HG03565 (cell line): ENCODE results near the gene SHB.
"Not testable (repeated sequence)": the region's sequence is repeated elsewhere in the genome, so short reads cannot be mapped to it uniquely, and the experiment has no call there.

Experiments used
- ATAC-seq: cut with Tn5 transposase; IDR thresholded peaks from one replicate; pipeline ENCODE4 v1.9.1; 2021; ENCODE audit warnings: mild to moderate bottlenecking, moderate library complexity; ENCODE audit not compliant: unreplicated experiment

Gene SHB

DNA sequence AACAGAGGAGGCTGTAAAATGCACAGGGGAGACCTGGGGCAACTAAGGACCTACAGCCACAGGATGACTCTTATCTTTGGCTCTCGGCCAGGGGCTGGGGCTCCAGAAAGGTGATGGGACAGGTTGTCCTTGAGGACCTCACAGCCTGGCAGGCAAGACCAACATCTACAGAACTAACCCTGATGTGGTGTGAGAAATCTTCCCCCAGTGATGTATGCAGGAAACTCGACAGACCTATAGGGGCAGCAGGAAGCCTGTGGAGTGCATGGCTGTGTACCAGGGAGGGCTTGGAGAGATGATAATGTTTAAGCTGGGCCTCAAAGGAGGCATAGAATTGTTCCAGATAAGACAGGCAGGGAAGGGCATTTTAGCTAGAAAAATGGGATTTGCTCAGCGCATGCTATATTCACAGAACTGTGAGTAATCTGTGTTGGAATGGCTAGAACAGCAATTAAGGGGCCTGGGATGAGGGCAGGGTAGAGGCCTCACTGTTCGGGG lies 96.6 kb downstream of the SHB start:
- ATAC-seq, result no peak

DNA sequence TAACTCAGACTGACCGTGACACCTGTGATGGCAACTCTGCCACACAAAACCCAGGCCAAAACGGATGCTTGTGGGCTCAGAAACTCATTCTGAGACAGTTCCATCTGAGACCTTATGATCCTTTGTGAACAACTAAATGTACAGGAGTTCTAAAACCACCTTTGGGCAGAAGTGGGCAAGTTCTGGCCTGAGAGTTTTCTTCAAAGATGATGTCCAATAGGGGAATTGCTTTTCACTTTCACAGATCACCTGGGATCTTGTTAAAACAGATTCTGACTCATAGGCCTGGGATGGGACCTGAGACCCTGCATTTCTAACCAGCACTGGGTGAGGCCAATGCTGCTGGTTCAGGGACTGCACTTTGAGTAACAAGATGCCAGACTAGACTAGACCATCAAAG lies 97.3 kb downstream of the SHB start:
- no peak for ATAC-seq

DNA sequence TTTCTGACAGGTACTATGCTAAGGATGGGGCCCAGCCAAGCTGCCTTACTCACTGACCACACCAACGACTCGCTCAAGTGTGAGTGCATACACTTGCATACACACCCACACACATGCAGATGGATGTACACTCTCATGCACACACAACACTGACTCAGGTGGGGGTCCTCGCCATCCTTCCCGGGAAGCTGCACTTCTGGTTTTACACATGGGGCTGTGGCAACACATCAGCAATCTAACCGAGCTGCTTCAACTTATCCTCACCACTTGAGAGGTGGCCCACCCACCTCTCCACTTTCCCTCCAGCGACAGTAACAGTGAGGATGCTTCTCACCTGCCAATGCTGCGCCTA lies 97.9 kb downstream of the SHB start:
- no peak for ATAC-seq

DNA sequence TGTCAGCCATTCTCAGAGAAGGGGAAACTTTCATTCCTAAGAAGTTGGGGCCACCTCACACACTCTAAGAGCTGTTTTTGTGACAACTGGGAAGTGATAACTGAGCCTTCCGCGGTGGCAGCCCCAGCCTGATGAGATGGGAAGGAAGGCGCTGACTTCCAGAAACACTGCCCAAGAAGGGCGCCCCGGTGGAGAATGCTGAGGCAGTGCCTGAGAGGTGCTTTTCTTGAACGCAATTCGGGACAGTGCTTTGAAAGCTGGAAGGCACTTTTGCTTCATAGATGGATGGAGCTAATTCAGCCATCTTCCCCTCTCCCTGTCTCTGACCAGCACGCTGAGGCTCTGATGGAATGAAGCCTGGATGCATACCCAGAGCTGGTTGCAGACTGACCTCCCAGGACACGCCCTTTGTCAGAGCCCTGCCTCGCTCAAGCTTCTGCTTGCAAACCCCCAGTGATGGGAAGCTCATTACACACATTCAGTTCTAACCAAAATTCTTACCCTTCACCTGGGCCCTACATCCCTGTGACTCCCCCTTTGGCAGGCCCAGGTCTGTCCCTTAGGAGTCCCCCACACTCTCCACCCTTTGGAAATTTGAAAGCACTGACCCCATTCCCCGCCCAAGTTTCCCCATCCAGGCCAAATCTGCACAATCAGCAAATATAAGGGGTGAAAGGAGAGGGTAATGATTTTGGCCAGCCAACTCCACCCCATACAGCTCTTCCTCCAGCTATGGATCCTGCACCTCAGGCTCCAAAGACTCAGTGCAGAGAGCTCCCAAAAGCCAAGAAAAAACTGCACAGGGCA lies 98.5 kb downstream of the SHB start:
- no peak for ATAC-seq

DNA sequence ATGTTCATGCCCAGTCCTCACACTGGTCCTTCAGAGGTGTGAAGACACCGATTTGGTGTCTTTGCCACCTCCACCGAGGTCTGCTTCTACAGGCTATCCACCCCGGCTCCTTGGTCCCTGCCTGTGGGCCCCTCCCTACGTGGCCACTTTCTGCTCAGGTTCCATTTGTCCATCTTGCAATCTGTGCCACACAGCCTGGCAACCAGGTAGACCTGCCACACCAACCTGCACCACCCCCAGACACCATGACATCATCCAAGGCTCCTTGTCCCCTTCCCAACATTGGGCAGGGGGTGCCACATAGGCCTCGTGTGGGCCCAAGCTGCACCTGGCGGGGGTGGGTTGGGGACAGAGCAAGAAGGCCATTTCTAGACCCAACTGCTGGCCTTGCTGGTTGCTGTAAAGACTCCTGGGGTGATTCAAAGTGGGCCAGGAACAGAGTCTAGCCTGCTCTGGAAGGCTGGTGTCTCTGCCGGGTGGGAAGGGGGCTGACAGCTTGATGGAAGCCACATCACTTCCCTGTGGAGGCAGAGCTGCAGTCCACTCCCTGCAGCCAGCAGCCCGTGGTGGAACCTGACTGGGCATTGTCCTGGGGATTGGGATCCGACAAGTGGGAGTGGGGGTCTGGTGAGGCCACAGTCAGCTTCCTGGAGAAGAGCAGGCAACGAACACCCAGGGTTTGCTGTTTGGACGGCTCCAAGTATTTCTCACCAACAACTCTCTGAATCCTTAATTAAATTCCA lies 99.3 kb downstream of the SHB start:
- no peak for ATAC-seq

DNA sequence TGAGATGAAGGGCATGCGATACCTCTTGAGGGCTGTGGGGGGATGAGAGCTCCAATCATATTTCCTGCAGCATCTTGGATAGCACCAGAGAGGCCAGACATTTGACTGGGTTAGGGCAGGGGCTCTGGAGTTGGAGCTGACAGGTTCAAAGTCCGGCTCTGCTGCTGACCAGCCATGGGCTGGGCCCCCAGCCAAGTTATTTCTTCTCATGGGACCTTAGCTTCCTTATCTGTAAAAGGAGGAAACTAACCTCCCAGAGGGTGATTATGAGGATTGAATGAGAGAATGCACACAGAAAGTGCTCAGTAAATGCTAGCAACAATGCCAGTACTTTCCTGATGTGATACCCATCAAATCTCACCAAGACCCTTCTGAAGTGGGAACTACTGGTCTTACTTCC lies 99.9 kb downstream of the SHB start:
- ATAC-seq, result no peak

DNA sequence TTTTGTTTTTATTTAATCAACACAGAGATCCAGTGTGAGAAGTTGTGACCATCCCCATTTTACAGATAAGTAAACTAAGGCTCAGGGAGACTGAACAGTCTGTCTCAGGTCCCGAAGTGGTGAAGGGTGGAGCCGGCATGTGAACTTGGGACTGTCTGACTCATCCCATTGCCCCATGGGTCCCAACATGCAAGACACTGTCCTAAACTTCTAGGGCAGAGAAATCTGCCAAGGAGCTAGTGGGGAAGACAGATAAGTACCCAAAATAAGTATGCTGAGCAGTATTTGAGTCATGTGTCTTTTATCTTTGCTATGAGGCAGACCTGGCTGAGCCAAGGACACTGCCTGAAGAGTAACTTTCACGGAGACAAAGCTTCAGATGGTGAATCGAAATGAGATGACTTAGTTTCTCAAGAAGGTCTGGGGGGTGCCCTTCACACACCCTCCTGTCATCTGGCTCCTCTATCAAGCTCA lies 100.8 kb downstream of the SHB start:
- no peak for ATAC-seq

DNA sequence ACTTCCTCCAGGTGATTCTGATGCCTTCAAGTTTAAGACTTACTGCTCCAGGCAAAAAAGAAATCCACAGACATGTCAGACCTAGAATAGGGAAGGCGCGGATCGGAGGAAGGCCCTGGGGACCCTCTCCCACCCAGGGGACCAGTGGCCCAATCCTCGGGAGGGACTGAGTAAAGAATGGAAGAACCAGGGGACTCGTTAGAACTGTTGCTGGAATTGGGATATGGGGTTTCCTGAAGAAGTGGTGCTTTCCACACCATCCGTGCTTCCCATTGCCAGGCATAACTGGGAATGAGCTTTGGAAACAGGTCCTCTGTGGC lies 101.3 kb downstream of the SHB start:
- no peak for ATAC-seq

DNA sequence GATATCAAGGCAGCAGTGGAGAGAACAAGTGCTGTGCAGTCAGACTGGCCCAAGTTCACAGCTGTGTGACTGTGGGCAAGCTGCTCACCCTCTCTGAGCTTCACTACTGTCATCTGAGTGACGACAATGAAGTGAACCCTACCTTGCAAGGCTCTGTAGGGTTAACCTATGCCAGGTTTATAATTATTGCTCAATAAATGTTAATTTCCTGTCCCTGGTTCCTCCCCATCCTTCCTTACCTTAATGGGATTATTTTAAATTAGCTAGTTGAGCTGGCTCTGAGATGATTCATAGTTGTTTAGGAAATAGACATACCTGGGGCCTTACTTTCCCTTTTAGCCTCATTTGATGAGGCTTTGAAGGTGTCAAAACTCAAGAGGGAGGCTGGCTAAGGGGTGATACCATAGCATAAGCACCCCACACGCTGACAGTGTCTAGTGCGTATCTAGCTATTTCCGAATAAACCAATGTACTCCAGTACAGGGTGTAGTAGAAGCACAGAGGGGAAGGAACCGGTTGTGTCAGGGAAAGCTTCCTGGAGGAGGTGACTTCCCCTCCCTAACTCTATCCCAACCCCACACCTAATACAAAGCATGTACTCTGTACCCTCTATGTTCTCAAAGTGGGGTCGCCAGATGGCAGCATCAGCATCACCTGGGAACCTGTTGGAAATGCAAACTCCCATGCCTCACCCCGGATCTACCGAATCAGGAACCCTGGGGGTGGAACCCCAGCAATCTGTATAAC lies 101.8 kb downstream of the SHB start:
- ATAC-seq, result no peak

DNA sequence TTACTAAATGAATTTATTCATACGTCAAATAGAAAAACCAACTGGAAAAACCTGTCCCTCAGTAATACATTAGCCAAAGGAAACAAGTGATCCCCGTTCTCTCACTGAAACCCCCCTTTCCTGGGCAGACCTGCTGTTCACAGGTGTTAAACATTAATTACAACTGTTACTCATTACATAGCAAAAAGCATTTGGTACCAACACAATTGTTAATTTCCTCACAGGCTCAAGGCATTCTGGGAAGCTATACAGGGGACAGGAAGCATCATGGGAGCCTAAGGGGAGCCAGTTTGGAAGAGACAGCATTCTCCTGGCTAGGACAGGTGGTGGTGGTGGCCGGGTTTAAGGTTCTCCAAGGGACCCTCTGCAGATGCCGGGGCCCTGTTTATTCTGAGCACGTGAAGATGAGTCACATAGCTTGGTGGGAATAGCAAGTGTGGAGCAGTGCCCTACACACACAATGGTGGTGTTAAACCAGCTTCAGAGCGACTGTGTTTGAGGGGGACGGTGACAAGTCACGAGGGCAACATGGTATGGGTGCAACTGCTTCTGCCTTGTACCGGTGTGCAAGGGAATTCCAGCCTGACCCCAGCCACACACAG lies 102.5 kb downstream of the SHB start:
- ATAC-seq, result no peak

DNA sequence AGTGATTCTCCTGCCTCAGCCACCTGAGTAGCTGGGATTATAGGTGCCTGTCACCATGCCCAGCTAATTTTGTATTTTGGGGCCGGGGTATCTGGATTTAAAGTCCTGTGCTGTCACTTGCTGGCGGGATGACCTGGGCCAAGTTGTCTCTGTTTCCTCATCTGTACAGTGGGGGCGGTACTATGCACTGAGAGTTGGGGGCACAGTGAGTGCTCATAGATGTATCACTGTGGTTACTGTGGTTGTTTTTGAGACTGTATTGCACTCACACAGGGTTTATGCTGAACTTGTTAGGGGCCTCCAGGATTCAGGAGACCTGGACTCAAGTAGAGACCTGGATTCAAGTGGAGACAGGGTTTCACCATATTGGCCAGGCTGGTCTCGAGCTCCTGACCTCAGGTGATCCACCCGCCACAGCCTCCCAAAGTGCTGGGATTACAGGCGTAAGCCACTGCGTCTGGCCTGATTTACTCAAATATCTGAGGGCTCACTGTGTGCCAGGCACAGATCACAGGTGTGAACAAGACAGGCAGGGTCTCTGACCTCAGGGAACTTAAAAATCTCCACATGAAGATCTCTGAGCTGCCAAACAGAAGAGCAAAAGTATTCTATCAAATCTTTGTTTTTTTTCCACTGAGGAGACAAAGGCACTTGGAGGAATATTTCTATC lies 103.2 kb downstream of the SHB start:
- ATAC-seq, result not testable (repeated sequence)

DNA sequence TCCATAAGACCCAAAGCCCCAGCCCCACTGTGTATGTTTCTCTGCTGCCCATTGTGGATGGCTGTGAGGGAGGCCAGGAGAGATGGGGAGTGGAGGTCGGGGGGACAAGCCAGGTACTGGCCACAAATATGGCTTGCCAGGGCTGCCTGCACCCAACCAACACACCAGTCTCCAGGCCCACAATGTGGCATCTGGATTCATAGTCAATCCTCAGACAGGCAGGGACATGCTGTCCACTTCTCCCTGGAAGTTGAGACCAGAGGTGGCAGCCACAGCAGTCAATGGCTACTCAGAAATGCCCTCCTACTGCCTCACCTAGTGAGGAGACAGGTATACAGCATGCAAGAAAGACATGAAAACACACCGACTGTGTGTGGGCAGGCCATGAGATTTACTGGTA lies 103.9 kb downstream of the SHB start:
- no peak for ATAC-seq

DNA sequence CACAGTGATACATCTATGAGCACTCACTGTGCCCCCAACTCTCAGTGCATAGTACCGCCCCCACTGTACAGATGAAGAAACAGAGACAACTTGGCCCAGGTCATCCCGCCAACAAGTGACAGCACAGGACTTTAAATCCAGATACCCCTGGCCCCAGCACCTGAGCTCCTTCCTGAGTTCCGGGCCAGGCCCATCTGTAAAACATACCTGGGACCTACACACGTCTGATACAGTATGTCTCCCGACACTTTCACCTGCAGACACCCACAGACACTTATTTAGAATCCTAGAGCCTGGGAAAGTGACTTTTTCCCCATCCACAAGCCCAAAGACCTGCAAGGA lies 104.3 kb downstream of the SHB start:
- ATAC-seq, result no peak

DNA sequence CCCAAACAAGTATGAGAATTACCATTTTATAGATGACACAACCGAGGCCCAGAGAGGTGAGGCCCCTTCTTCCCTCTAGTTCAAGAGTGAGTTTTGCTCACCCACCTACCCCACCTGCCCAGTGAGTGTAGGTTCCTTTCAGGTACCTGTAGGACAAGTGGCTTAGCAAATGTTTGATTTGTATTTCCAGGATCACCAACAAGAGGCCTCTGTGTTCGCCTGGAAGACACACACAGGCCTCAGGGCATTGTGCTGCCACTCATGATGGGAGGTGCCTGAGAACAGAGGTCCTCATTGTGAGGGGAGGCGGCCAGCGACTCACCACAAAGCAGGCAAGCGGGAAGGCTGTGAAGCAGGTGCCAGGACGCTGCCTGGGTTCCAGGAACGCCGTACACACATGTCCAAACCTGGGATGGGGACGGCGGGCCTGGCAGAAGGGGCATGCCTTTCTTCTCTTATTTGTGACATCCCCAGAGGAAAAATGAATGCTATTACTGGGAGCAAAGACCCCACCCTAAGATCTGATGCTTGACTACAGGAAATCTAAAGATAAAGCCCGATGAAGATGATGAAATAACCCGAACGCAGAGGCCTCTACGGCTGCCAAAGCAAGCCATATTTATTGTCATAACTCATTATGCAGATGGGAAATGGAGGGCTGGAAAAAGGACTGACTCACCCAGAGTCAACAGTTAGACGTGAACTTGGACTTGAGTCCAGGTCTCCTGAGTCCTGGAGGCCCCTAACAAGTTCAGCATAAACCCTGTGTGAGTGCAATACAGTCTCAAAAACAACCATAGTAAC lies 104.9 kb downstream of the SHB start:
- no peak for ATAC-seq

DNA sequence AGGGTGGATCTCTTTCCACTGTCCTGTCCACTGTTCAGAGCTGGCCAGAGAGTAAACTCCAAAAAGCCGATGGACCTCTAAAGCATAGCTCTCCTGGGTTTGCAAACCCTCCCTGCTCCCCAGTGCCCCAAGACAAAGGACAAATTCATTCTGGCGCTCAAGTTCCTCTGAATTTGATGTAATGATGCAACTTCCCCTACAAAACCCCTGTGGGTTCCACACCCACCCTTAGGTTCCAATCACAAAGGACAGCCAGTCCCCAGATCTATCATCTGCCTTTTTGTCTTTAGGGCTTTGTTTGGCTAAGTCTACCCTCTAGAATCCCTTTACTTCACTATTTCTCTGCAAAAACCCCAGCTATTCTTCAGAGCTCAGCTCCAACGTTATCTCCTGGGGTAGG lies 107.7 kb downstream of the SHB start:
- ATAC-seq, result no peak

DNA sequence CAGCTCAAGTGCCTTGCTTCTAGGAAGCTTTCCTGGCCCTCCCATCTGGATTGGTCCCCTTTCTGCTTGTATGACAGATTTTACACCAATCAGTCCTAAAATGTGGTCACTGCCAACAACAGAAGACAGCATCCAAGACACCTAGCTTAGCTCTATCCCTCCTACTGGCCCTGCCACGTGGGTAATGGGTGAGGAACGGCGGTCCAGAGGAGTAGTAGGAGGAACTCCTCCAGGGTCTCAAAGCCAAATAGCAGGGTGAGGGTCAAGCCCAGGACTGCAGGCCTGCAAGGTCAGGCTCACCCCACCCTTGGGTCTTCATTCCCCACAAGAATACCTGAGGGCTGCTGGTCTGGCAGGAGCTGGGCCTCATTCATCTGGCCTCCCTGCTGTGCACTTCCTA lies 108.4 kb downstream of the SHB start:
- ATAC-seq, result no peak

DNA sequence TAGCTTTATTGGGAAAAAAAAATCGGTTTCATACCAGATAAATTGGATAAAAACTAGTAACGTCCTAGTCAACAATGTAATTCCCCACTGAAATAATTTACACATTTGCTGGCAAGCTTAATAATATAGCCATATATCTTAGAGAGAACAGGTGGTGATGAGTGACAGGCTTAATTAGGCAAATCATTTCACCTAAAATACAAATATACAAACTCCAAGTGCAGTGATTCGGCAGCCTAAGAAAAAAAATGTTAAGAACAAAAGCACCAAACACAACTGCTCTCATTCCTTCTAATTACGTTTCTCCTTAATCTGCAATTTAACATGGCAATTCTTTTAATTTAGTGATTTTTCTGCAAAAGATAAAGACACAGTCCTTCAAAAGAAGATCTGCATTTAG lies 109.1 kb downstream of the SHB start:
- no peak for ATAC-seq

DNA sequence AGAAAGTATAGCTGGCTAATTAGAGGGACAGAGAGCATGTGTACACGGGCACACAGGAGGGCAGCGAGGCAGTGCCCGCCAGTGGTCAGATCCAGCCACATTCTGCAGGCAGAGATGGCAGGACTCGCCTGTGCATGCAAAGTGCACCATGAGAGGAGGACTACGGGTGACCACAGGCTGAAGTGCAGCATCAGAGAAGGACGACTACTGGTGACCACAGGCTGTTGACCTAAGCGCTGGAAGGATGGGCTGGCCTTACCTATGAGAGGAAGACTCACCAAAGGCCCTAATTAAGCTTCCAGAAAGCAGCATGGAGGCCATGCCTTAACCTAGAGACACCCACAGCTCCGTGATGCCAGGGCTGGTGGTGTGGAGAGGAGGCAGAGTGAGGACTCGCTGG lies 110.9 kb downstream of the SHB start:
- ATAC-seq, result no peak

DNA sequence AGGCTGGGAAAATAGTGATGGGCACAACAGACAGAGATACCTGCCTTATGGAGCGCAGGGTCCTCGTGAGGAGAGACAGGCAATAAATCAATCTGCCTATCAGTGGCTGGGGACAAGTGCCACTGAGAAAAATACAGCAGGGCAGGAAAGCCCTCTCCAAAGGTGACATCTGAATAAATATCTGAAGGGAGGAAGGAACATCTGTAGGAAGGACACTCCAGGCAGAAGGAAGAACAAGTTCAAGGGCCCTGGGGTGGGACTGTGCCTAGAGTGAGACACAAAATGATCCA lies 111.4 kb downstream of the SHB start:
- no peak for ATAC-seq

DNA sequence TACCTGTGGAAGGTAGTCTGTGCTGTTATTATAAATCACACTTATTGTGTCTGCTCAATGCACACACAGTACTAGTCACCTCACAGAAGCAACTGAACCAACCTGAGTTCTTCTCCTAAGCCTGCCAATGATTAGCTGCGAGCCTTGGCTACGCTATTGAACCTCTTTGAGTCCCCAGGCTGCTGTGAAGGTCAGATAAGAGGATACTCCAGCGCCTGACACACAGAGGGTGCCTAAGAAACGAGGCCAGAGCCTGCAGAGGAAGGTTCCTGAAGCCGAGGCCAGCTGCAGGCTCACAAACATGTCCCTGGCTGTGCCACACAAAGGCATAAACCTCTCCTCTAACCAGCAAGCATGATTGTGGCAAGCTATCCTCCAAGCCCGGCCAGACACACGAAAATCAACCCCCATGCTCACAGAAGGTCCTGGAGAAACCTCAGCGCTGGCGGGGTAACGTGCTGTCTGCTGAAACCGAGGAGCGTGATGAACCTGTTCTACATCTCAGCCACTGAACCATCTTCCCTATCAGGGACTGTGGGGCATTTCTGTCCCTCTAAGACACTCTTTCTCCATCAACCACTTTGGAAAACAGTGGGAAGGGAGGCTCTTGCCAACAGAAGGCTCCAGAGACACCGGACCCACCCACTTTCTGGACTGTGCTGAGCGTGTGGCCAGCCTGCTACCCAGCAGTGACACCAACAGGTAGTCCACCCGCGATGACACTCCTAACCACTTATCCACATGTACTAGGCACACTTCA lies 111.9 kb downstream of the SHB start:
- ATAC-seq, result no peak
